SK-N-SH treated with all-trans-retinoic acid at 6 μM for 48 hours (cell line): ENCODE measurements around the gene NCAM1.

Source experiments
- ARNTL ChIP-seq: fragments of 450-650 bp; formaldehyde crosslinking; IDR thresholded peaks from 2 replicates; pipeline ENCODE4 v1.5.0; 2020; ENCODE audit warnings: low read depth, mild to moderate bottlenecking, moderate library complexity, borderline replicate concordance
- BACH2 ChIP-seq: fragments of 250-450 bp; sonication (Bioruptor Pico); IDR thresholded peaks from 2 replicates; pipeline ENCODE4 v1.9.0; 2021; ENCODE audit warnings: mild to moderate bottlenecking, borderline replicate concordance
- CREB5 ChIP-seq: fragments of 250-450 bp; sonication (Bioruptor Pico); IDR thresholded peaks from 2 replicates; pipeline ENCODE4 v1.5.1; 2020; ENCODE audit warnings: low read depth, mild to moderate bottlenecking, moderate library complexity
- CSRNP3 ChIP-seq: fragments of 250-450 bp; sonication (Bioruptor Pico); IDR thresholded peaks from 2 replicates; pipeline ENCODE4 v1.5.1; 2021; ENCODE audit warnings: mild to moderate bottlenecking, moderate library complexity
- ESRRG ChIP-seq: fragments of 250-450 bp; sonication (Bioruptor Pico); IDR thresholded peaks from 2 replicates; pipeline ENCODE4 v1.6.1; 2021; ENCODE audit warnings: mild to moderate bottlenecking
- ISL1 ChIP-seq: fragments of 250-450 bp; sonication (Bioruptor Pico); IDR thresholded peaks from 2 replicates; pipeline ENCODE4 v2.1.2; 2022; ENCODE audit warnings: mild to moderate bottlenecking, moderate library complexity
- OSR1 ChIP-seq: fragments of 250-450 bp; sonication (Bioruptor Pico); IDR thresholded peaks from 2 replicates; pipeline ENCODE4 v1.8.0; 2022; ENCODE audit warnings: moderate library complexity, mild to moderate bottlenecking, inconsistent platforms
- PATZ1 ChIP-seq: fragments of 250-450 bp; sonication (Bioruptor Pico); IDR thresholded peaks from 2 replicates; pipeline ENCODE4 v1.8.0; 2020; ENCODE audit warnings: mild to moderate bottlenecking, moderate library complexity, borderline replicate concordance
- PPARA ChIP-seq: fragments of 250-450 bp; sonication (Bioruptor Pico); IDR thresholded peaks from 2 replicates; pipeline ENCODE4 v1.5.0; 2020; ENCODE audit warnings: mild to moderate bottlenecking, borderline replicate concordance
- RARB ChIP-seq: fragments of 250-450 bp; sonication (Bioruptor Pico); IDR thresholded peaks from 2 replicates; pipeline ENCODE4 v1.8.0; 2021; ENCODE audit warnings: mild to moderate bottlenecking, moderate library complexity
- ZFP30 ChIP-seq: fragments of 450-650 bp; formaldehyde crosslinking; IDR thresholded peaks from 2 replicates; pipeline ENCODE4 v1.5.0; 2022; ENCODE audit warnings: mild to moderate bottlenecking, moderate library complexity
- ZNF70 ChIP-seq: fragments of 450-650 bp; formaldehyde crosslinking; IDR thresholded peaks from 2 replicates; pipeline ENCODE4 v1.5.0; 2020; ENCODE audit warnings: mild to moderate bottlenecking, moderate library complexity

GRCh38 chr11:112965656-112966055 is 4.4 kb downstream of the NCAM1 start:
- TF ChIP-seq PATZ1 (CRISPR knock-in tag) (no peak), PPARA (CRISPR knock-in tag) (no peak), CSRNP3 (no peak), ESRRG (CRISPR knock-in tag) (no peak), ZFP30 (CRISPR knock-in tag) (no peak), BACH2 (CRISPR knock-in tag) (no peak), ISL1 (CRISPR knock-in tag) (no peak), CREB5 (CRISPR knock-in tag) (no peak), ARNTL (CRISPR knock-in tag) (no peak), RARB (CRISPR knock-in tag) (no peak), OSR1 (no peak), ZNF70 (CRISPR knock-in tag) (no peak)
